ENCODE results near the gene COL15A1.

GRCh38 chr9:98943682-98944056 is at the start of gene COL15A1:
- TF ChIP-seq CTCF (conservative IDR thresholded peaks at IDR 0.05 in 1 of 2, IDR thresholded peaks at IDR 0.05 in 1 of 2; ENCODE audit: extremely low read depth in 1 of 2, insufficient read depth in 1 of 2, low read depth in 1 of 2, low read length in 2 of 2) (no peak), EZH2 (IDR thresholded peaks at IDR 0.05; ENCODE audit: borderline replicate concordance, low read length) (no peak)
